Fibroblast of peridontal ligament (primary cell): ENCODE results near the gene MYB.
"Not testable (repeated sequence)": the region's sequence is repeated elsewhere in the genome, so short reads cannot be mapped to it uniquely, and the experiment has no call there.

Source experiments
- DNase-seq: peaks from one replicate; pipeline ENCODE4 v3.0.0-alpha.2; 2010; ENCODE audit errors: extremely low read depth

The MYB gene

GRCh38 chr6:135164387-135164786, 16.7 kb upstream of the MYB start:
- not testable (repeated sequence) for DNase-seq

- DNase-seq: no peak
Measured at GRCh38 chr6:135165031-135165430, 16.1 kb upstream of the MYB start.

- no peak for DNase-seq
Measured at GRCh38 chr6:135166515-135166914, 14.6 kb upstream of the MYB start.

DNA sequence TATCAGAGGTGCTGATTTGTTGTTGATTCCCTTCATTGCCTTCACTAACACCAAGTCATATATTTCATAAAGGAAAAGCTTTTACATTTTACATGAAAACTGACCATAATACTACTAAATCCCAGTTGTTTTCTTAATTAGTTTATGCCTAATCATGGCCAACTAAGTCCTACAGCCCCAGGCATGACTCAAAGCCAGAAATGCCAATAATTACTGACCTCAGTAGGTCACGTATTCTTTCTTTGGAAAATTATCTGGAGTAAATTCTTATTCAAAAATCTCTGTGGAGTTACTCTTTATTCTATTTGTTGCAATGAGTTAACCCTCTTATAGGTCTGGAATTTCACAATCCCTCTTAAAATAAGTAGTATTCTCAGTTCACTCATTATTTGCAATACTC, 13.5 kb upstream of the MYB start:
- no peak for DNase-seq

GRCh38 chr6:135168766-135169165, 12.3 kb upstream of the MYB start:
- no peak for DNase-seq

GRCh38 chr6:135170238-135170637, 10.9 kb upstream of the MYB start:
- no peak for DNase-seq

- no peak for DNase-seq
Measured at GRCh38 chr6:135170849-135171248, 10.3 kb upstream of the MYB start.

DNA sequence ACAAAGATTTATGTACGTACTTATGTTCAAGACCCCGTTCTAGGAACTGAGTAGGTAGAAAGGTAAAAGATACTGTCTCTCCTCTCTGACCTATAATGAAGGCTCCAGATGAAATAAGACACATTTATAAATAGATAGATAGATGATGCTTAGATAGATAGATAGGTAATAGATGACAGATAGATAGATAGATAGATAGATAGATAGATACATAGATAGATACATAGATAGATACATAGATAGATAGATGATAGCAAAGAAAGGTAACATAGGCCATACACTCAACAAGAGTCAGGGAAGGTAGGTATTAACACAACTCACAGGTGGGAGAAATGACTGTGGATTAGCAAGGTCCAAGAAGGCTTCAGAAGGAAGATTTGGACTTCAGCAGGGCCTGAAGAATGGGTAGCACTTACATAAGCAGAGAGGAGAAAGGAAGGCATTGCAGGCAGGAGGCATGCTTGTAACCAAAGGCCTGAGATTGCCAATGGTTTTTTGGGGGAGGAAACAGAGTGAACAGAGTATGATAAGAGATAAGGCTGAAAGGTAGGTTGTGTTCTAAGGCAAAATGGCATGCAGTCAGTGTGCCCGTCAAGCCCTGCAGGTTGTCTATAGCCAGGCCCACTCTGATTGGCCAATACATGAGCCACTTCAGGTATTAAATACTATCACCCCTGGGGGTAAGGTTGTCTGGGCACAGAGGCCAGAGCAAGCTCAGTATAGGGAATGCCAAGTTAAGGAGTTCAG, 7.7 kb upstream of the MYB start:
- DNase-seq: no peak

DNA sequence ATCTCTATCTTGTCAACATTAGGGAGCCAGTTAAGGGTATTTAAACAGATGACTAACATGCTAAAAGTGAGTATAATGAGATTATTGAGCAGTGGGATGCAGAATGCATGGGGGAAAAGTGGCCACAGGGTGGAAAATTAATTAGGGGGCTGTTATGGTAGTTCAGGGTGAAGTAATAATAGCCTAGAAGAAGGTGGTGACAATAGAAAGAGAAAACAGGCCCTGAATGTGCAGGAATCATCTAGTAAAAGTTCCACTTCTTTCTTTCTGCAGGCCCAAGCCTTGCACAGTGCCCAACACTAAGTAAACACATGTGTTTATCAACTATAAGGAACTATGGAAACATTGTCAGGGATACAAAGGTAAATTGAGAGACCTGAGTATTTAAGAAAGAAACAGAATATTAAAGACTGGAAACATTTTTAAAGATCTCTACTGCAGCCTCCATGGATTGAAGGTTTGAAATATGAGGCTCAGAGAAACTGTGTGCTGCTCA, 7.1 kb upstream of the MYB start:
- DNase-seq: no peak

DNA sequence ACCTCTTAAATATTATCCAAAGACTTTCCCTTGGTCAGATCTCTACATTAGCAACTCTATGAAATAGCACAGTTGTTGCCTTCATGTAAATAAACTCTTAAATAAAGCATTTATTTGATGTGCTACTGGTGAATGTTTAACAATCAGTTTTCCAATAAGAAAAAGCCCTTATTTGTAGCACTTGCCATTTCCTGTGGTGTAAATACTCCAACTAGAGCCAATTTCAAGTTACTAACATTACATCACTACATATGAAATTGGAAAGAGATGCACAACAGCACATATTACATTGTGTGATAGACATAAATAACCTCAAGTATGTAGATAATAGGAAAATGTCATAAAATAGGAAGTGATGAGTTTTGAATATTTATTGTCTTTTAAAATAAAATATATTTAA, 5.0 kb upstream of the MYB start:
- no peak for DNase-seq

DNA sequence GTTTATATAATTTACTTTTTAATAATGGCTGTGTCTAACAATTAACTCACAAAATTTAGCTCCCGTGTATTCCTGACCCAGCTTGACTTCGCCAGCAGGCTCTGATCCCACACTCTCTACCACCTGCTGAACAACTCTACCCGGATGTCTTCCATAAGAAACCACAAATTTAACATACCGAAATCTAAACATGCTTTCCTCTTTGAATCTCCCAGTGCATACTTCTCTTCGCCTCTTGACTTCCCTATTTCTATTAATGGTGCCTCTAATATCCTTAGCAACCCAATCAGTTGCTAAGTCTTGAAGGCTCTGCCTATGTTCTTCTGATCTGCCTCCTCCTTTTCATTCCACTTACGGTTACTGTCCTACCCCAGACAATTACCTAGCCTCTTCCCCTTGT, 4.6 kb upstream of the MYB start:
- no peak for DNase-seq

DNA sequence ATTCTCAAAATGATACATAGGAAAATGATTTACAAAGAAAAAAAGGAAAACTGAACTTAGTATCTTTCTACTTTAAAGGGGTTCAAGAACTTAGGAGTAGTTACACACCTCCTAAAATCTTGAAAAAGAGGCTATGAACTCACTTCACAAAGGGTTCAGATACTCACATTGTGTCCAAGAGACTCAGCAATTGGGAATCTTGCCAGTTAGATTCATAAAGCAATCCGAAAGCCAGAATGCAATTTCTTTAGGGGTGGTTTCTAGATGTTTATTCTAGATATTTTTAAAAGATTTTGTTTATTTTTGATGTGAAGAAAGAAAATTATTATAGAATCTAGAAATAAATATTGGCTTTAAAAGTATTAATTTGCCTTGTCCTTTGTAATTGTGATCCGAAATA, 1.7 kb upstream of the MYB start:
- no peak for DNase-seq

DNA sequence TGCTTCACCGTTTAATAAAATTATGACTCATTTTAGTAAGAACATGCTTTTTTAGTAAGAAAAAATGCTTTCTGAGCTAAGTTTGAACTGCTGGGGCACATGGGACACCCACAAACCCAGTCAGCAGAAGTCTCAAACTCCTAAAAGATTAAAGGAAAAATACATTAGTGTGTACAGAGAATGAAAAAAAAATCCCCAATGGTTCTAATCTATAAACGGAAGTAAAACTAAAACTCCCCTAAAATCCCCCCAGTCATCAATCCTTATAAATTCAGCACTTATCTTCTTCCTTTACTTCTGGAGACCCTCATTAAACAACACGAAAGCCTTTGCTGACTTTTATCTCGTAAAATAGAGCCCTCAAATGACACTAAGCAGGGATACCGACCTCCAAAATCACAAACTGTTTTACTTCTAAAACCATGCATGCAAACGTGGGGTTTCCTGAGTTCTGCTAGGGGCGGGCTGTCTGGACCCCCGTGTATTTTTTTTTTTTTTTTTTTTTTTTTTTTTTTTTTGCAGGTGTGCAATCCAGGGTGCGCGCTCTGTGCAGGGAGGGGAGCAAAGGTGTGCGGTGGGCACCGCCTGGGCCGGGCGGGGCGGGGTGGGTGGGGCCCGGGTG, 1.1 kb upstream of the MYB start:
- DNase-seq: no peak

- DNase-seq: peak; percentile 20
Measured at GRCh38 chr6:135181333-135182070, 394 bp downstream of the MYB start.

DNA sequence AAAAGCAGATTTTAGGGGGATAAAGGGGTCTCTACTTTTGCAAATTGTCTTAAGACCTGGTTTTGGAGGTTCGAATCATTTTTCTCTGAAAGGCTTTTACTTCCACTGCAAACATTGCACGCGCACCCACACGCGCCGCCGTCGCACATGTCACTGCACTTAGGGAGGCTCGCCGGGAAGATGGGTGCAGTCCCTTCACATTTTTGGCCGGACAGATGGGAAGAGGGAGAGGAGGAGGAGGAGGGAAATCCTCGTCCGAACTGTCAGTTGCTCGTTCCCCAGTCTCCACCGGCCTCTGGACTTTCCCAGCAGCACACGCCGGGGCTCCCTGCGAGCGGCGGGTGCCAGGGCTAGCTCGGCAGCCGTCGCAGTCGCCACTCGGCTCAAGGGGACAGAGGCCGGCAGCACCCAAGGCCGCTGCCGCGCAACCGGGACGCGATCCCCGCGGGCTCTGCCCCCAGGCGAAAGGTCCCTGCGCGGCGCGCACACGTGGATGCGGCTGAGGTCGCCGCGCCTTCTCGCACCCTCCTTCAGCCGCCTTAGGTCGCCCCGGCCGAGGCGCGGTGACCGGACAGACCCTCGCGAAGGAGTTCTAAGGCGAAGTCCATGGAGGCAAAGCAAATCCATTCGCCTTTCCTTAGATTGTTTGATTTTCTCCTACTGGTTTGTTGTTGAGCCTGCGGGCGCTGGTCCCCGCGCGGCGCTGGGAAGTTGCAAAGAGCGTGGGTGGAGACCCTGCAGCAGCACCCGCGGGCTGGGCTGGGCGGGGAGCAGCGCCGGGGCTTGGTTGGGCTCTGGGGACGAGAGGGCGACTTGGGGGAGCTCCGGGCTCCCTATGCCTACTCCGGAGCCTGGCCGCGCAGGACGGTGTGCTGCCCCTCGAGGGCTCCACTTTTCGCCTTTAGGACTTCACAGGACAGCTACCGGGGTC, 1.2 kb downstream of the MYB start:
- DNase-seq: no peak

GRCh38 chr6:135183002-135183531, 2.0 kb downstream of the MYB start:
- no peak for DNase-seq

GRCh38 chr6:135183532-135184440, 2.7 kb downstream of the MYB start:
- no peak for DNase-seq

GRCh38 chr6:135185483-135185882, 4.4 kb downstream of the MYB start:
- no peak for DNase-seq

GRCh38 chr6:135186255-135186654, 5.1 kb downstream of the MYB start:
- no peak for DNase-seq

GRCh38 chr6:135187372-135187771, 6.3 kb downstream of the MYB start:
- no peak for DNase-seq
